OCI-LY1 (cell line): Measurements from ENCODE around the gene BMPR1B.

ENCODE experiments used
- CTCF ChIP-seq: fragments of 200-600 bp; sonication (generic), shearing (Covaris generic); IDR thresholded peaks from 2 replicates; pipeline ENCODE4 v1.5.1; 2017; ENCODE audit warnings: mild to moderate bottlenecking, antibody characterized with exemption, low read length, moderate library complexity, mixed read lengths
- EZH2 ChIP-seq: fragments of 200-600 bp; sonication (generic), shearing (Covaris generic); IDR thresholded peaks from 2 replicates; pipeline ENCODE4 v1.8.0; 2017; ENCODE audit warnings: borderline replicate concordance, mixed run types, mild to moderate bottlenecking, antibody characterized with exemption, low read length, moderate library complexity, mixed read lengths

GRCh38 chr4:95183656-95184408, 426.1 kb downstream of the BMPR1B start:
- TF ChIP-seq CTCF (no peak), EZH2 (no peak)
